GM23338 (cell line): ENCODE results near the gene SORCS2. TPM values are rescaled to one million over a fixed set of nuclear protein-coding genes. Genes with fewer than 3 reads are reported as not detected.
A peak's percentile ranks its signal among the peaks of the same experiment; 100 is the strongest.

ENCODE experiments used
- ATAC-seq: fragments of 200-7000 bp; cut with Tn5 transposase; 3 replicates; pipeline ENCODE4 v1.9.1; 2020
- DNase-seq: peaks from one replicate; pipeline ENCODE4 v3.0.0-alpha.2; 2015; ENCODE audit warnings: low spot score
- H2AFZ ChIP-seq: fragments of 200-600 bp; sonication (generic); 2 replicates; pipeline ENCODE4 v1.8.0; 2016; ENCODE audit warnings: antibody characterized with exemption, mild to moderate bottlenecking, moderate library complexity
- H3F3A ChIP-seq: fragments of 200-600 bp; sonication (generic); replicated peaks from 2 replicates; pipeline ENCODE4 v1.8.0; 2017; ENCODE audit warnings: antibody characterized with exemption, mixed run types, low read depth
- H3K27ac ChIP-seq: fragments of 200-600 bp; sonication (generic); 2 replicates; pipeline ENCODE4 v1.6.1; 2016; ENCODE audit warnings: low read depth
- H3K27me3 ChIP-seq: fragments of 200-600 bp; sonication (generic); 2 replicates; pipeline ENCODE4 v1.8.0; 2016; ENCODE audit warnings: mild to moderate bottlenecking, mixed run types, moderate library complexity; ENCODE audit not compliant: insufficient read depth
- H3K36me3 ChIP-seq: fragments of 200-600 bp; sonication (generic); 2 replicates; pipeline ENCODE4 v1.8.0; 2016; ENCODE audit warnings: mild to moderate bottlenecking; ENCODE audit not compliant: insufficient read depth
- H3K4me1 ChIP-seq: fragments of 200-600 bp; sonication (generic); 2 replicates; pipeline ENCODE4 v1.8.0; 2016; ENCODE audit warnings: mild to moderate bottlenecking, moderate library complexity; ENCODE audit not compliant: insufficient read depth
- H3K4me2 ChIP-seq: fragments of 200-600 bp; sonication (generic); 2 replicates; pipeline ENCODE4 v1.7.1; 2017; ENCODE audit warnings: mixed run types
- H3K4me3 ChIP-seq: fragments of 200-600 bp; sonication (generic); 2 replicates; pipeline ENCODE4 v1.6.1; 2016; ENCODE audit warnings: mixed run types
- H3K79me2 ChIP-seq: fragments of 200-600 bp; sonication (generic); replicated peaks from 2 replicates; pipeline ENCODE4 v1.8.0; 2017; ENCODE audit warnings: mild to moderate bottlenecking; ENCODE audit not compliant: insufficient read depth
- H3K9me2 ChIP-seq: fragments of 200-600 bp; sonication (generic); 2 replicates; pipeline ENCODE4 v1.8.0; 2017; ENCODE audit not compliant: insufficient read depth
- H4K20me1 ChIP-seq: fragments of 200-600 bp; sonication (generic); replicated peaks from 2 replicates; pipeline ENCODE4 v1.8.0; 2017; ENCODE audit warnings: mild to moderate bottlenecking; ENCODE audit not compliant: insufficient read depth
- H3K27ac Mint-ChIP-seq: 2 replicates; pipeline ENCODE4 v1.8.0; 2020; ENCODE audit warnings: inconsistent platforms, mild to moderate bottlenecking, moderate library complexity, mixed read lengths
- H3K27me3 Mint-ChIP-seq: 3 replicates; pipeline ENCODE4 v1.8.0; 2022; ENCODE audit warnings: low read depth, mild to moderate bottlenecking, moderate library complexity, mixed read lengths, inconsistent platforms; ENCODE audit not compliant: insufficient read depth, poor library complexity
- H3K36me3 Mint-ChIP-seq: 3 replicates; pipeline ENCODE4 v1.8.0; 2021; ENCODE audit warnings: low read depth, mild to moderate bottlenecking, inconsistent platforms, moderate library complexity, mixed read lengths
- H3K4me1 Mint-ChIP-seq: 3 replicates; pipeline ENCODE4 v1.8.0; 2020; ENCODE audit warnings: mild to moderate bottlenecking, inconsistent platforms, mixed read lengths
- H3K4me3 Mint-ChIP-seq: 3 replicates; pipeline ENCODE4 v1.8.0; 2021; ENCODE audit warnings: moderate library complexity, mild to moderate bottlenecking, inconsistent platforms, mixed read lengths
- H3K9me3 Mint-ChIP-seq: 3 replicates; pipeline ENCODE4 v1.8.0; 2020; ENCODE audit warnings: moderate library complexity, mild to moderate bottlenecking, inconsistent platforms, mixed read lengths
- CREB1 ChIP-seq: fragments of 250-450 bp; sonication (Bioruptor Pico); IDR thresholded peaks from 2 replicates; pipeline ENCODE4 v1.5.0; 2020; ENCODE audit warnings: low read depth, mild to moderate bottlenecking, moderate library complexity
- EZH2 ChIP-seq: fragments of 200-600 bp; sonication (generic); IDR thresholded peaks from one replicate; pipeline ENCODE4 v1.8.0; 2017; ENCODE audit warnings: antibody characterized with exemption, mild to moderate bottlenecking, low read depth; ENCODE audit not compliant: unreplicated experiment
- EZH2phosphoT487 ChIP-seq: fragments of 200-600 bp; sonication (generic); IDR thresholded peaks from one replicate; pipeline ENCODE4 v1.8.1; 2018; ENCODE audit warnings: antibody characterized with exemption; ENCODE audit not compliant: unreplicated experiment
- POLR2AphosphoS5 ChIP-seq: IDR thresholded peaks from 2 replicates; pipeline ENCODE4 v1.6.1; 2016; ENCODE audit warnings: antibody characterized with exemption, low read depth
- REST ChIP-seq: IDR thresholded peaks from one replicate; pipeline ENCODE4 v1.6.1; 2018; ENCODE audit warnings: antibody characterized with exemption; ENCODE audit not compliant: unreplicated experiment
- STAT1 ChIP-seq: IDR thresholded peaks from one replicate; pipeline ENCODE4 v1.6.1; 2016; ENCODE audit warnings: antibody characterized with exemption; ENCODE audit not compliant: unreplicated experiment
- ZNF114 ChIP-seq: fragments of 250-450 bp; sonication (Bioruptor Pico); IDR thresholded peaks from 2 replicates; pipeline ENCODE4 v1.5.0; 2020; ENCODE audit warnings: mild to moderate bottlenecking, moderate library complexity
- ZNF331 ChIP-seq: fragments of 250-450 bp; sonication (Bioruptor Pico); IDR thresholded peaks from 2 replicates; pipeline ENCODE4 v1.5.0; 2020; ENCODE audit warnings: low read depth, mild to moderate bottlenecking, moderate library complexity
- polyA plus RNA-seq: library from polyadenylated mRNA; unstranded; fragments of >200 nt; fragmentation: Nextera tagmentation; extraction: Ambion mirVana; gene quantifications from 2 replicates; pipeline ENCODE4 v1.2.1, GENCODE V29; 2016
- total RNA-seq: library from RNA; depleted of rRNA; stranded (reverse); fragments of >200 nt; shearing (Covaris generic); gene quantifications from 2 replicates; pipeline ENCODE4 v1.2.3, GENCODE V29; 2014
- TF ChIP-seq, protein P1 (sequence below), 2 experiments: fragments of 200-600 bp in 1 of 2; sonication (generic) in 1 of 2; conservative IDR thresholded peaks; 2 replicates each; pipeline versions ENCODE4 v1.5.1 to v1.6.1; 2016 to 2017; ENCODE audit warnings: antibody characterized with exemption in 2 of 2, low read depth in 2 of 2, mild to moderate bottlenecking in 2 of 2, moderate library complexity in 1 of 2

Gene SORCS2
- total and polyA plus RNA-seq, 2 experiments from 2014 or later: 0.47 to 2.4 TPM

DNA sequence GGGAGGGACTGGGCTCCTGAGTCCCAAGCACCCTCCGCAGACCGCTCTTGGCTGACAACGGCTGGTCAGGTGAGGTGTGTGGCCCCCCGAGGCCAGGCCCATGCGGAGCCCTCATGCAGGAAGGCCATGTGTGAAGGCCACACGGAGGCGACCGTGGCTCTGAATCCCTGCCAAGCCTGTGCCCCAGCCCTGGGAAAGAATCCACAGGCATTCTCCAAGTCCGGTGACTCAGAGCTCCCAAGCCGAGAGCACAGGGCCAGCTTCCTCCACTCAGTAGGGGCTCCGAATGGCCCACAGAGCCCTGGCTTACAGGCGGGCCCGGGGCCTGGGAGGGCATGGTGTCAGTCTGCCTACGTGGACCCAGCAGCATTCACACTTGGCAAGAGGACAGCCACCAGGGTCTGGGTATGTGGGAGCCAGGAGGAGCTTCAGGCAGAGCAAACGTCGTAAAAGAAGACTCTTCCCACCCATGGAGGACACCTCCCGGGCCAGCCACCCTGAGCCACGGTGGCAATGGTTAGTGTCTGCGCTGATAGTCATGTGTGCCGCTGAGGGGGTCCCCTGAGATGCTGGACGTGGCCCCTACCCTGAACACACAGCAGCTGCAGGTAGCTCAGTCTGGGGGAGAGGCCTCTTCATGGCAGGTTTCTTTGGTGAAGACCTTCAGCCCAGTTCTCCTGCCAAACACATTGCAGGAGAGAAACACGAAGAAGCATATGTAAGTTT, 136.7 kb downstream of the SORCS2 start:
- TF ChIP-seq, protein P1, sequence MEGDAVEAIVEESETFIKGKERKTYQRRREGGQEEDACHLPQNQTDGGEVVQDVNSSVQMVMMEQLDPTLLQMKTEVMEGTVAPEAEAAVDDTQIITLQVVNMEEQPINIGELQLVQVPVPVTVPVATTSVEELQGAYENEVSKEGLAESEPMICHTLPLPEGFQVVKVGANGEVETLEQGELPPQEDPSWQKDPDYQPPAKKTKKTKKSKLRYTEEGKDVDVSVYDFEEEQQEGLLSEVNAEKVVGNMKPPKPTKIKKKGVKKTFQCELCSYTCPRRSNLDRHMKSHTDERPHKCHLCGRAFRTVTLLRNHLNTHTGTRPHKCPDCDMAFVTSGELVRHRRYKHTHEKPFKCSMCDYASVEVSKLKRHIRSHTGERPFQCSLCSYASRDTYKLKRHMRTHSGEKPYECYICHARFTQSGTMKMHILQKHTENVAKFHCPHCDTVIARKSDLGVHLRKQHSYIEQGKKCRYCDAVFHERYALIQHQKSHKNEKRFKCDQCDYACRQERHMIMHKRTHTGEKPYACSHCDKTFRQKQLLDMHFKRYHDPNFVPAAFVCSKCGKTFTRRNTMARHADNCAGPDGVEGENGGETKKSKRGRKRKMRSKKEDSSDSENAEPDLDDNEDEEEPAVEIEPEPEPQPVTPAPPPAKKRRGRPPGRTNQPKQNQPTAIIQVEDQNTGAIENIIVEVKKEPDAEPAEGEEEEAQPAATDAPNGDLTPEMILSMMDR (conservative IDR thresholded peaks at IDR 0.05; ENCODE audit: low read depth in 2 of 2): no peak
- TF ChIP-seq STAT1: no peak
- no peak for TF ChIP-seq ZNF114 (CRISPR knock-in tag)
- no peak for TF ChIP-seq EZH2
- TF ChIP-seq REST: no peak
- no peak for TF ChIP-seq EZH2phosphoT487
- Histone ChIP-seq H2AFZ (no peak overlapping the region), H3K4me3 (no peak overlapping the region), H4K20me1 (no peaks in the 10 kb centered on the region), H3F3A (no peaks in the 10 kb centered on the region), H3K36me3 (no peaks in the 10 kb centered on the region), H3K4me1 (no peaks in the 10 kb centered on the region), H3K4me2 (no peak overlapping the region), H3K9me2 (no peaks in the 10 kb centered on the region), H3K27me3 (no peaks in the 10 kb centered on the region), H3K27ac (no peak overlapping the region), H3K79me2 (no peaks in the 10 kb centered on the region)
- Mint-ChIP-seq H3K9me3 (no peaks in the 10 kb centered on the region), H3K36me3 (no peaks in the 10 kb centered on the region), H3K4me1 (no peaks in the 10 kb centered on the region), H3K4me3 (no peak overlapping the region), H3K27me3 (peaks cover 14% of the 10 kb centered on the region), H3K27ac (no peak overlapping the region)
- no peak for DNase-seq
- no peak for ATAC-seq

GRCh38 chr4:7330031-7330596, 137.8 kb downstream of the SORCS2 start:
- H3K79me2 ChIP-seq: no peaks in the 10 kb centered on the region
- no peaks in the 10 kb centered on the region for H3F3A ChIP-seq
- Mint-ChIP-seq H3K4me3 (no peak overlapping the region), H3K36me3 (no peaks in the 10 kb centered on the region), H3K9me3 (no peaks in the 10 kb centered on the region), H3K4me1 (peaks cover 7% of the 10 kb centered on the region), H3K27me3 (peaks cover 14% of the 10 kb centered on the region), H3K27ac (no peak overlapping the region)
- no peak overlapping the region for H3K4me3 ChIP-seq
- no peak overlapping the region for H3K4me2 ChIP-seq
- no peaks in the 10 kb centered on the region for H4K20me1 ChIP-seq
- no peaks in the 10 kb centered on the region for H3K36me3 ChIP-seq
- H3K9me2 ChIP-seq: no peaks in the 10 kb centered on the region
- no peaks in the 10 kb centered on the region for H3K27me3 ChIP-seq
- no peak overlapping the region for H2AFZ ChIP-seq
- DNase-seq: peak; percentile 38
- no peak overlapping the region for H3K27ac ChIP-seq
- no peaks in the 10 kb centered on the region for H3K4me1 ChIP-seq
- ATAC-seq: peak; percentile 24
- no peak for TF ChIP-seq EZH2phosphoT487
- TF ChIP-seq POLR2AphosphoS5: no peak
- no peak for TF ChIP-seq ZNF114 (CRISPR knock-in tag)
- TF ChIP-seq, protein P1 (conservative IDR thresholded peaks at IDR 0.05; ENCODE audit: low read depth in 2 of 2): no peak
- no peak for TF ChIP-seq CREB1
- no peak for TF ChIP-seq ZNF331
- no peak for TF ChIP-seq EZH2
